Glutamatergic neuron (in vitro differentiated cells): Measurements from ENCODE around the gene CEP112. TPM values are rescaled to one million over a fixed set of nuclear protein-coding genes. Genes with fewer than 3 reads are reported as not detected.

Experiments
- DNase-seq: peaks from one replicate; pipeline ENCODE4 v3.0.0; 2022
- H3K27ac Mint-ChIP-seq: one replicate; pipeline ENCODE4 v1.8.0; 2020; ENCODE audit warnings: mild to moderate bottlenecking, mixed read lengths, inconsistent platforms; ENCODE audit not compliant: unreplicated experiment
- H3K27me3 Mint-ChIP-seq: one replicate; pipeline ENCODE4 v1.8.0; 2020; ENCODE audit warnings: mild to moderate bottlenecking, moderate library complexity, mixed read lengths, inconsistent platforms; ENCODE audit not compliant: unreplicated experiment
- H3K36me3 Mint-ChIP-seq: one replicate; pipeline ENCODE4 v1.8.0; 2020; ENCODE audit warnings: mild to moderate bottlenecking, mixed read lengths, inconsistent platforms; ENCODE audit not compliant: unreplicated experiment
- H3K4me1 Mint-ChIP-seq: one replicate; pipeline ENCODE4 v1.8.0; 2020; ENCODE audit warnings: mild to moderate bottlenecking, low read depth, mixed read lengths, inconsistent platforms; ENCODE audit not compliant: unreplicated experiment
- H3K4me3 Mint-ChIP-seq: one replicate; pipeline ENCODE4 v1.8.0; 2020; ENCODE audit warnings: mild to moderate bottlenecking, mixed read lengths, inconsistent platforms; ENCODE audit not compliant: unreplicated experiment
- H3K9me3 Mint-ChIP-seq: one replicate; pipeline ENCODE4 v1.8.0; 2020; ENCODE audit warnings: mild to moderate bottlenecking, moderate library complexity, mixed read lengths, inconsistent platforms; ENCODE audit not compliant: unreplicated experiment
- CTCF ChIP-seq: fragments of 200-600 bp; sonication (generic); IDR thresholded peaks from one replicate; pipeline ENCODE4 v1.5.0; 2021; ENCODE audit not compliant: partially characterized antibody, unreplicated experiment
- total RNA-seq: library from RNA; stranded (reverse); fragmentation: NEBNext Ultra II Directional; extraction: Animal tissue kit (Norgen Biotek cat#: 25700); gene quantifications from one replicate; pipeline ENCODE4 v1.2.1, GENCODE V29; 2021; ENCODE audit not compliant: unreplicated experiment

The CEP112 gene
- total RNA-seq, 1 donor from 2014 or later: 8.5 TPM

- TF ChIP-seq CTCF: no peak
- H3K27me3 Mint-ChIP-seq: peaks cover 5% of the 10 kb centered on the region
- no peaks in the 10 kb centered on the region for H3K9me3 Mint-ChIP-seq
- no peak overlapping the region for H3K4me3 Mint-ChIP-seq
- no peaks in the 10 kb centered on the region for H3K4me1 Mint-ChIP-seq
- DNase-seq: no peak
- H3K27ac Mint-ChIP-seq: no peak overlapping the region
- H3K36me3 Mint-ChIP-seq: no peaks in the 10 kb centered on the region
These were observed 62.2 kb downstream of the CEP112 start for GRCh38 chr17:66129759-66130158.

GRCh38 chr17:66126231-66126630, 65.7 kb downstream of the CEP112 start:
- no peaks in the 10 kb centered on the region for H3K9me3 Mint-ChIP-seq
- no peak overlapping the region for H3K4me3 Mint-ChIP-seq

GRCh38 chr17:66123163-66123562, 68.8 kb downstream of the CEP112 start:
- DNase-seq: no peak
- no peak overlapping the region for H3K4me3 Mint-ChIP-seq

More at GRCh38 chr17:66126231-66126630, 65.7 kb downstream of the CEP112 start:
- H3K4me1 Mint-ChIP-seq: no peaks in the 10 kb centered on the region
- H3K36me3 Mint-ChIP-seq: no peaks in the 10 kb centered on the region
- TF ChIP-seq CTCF: no peak
- no peak overlapping the region for H3K27ac Mint-ChIP-seq
- DNase-seq: no peak
- peaks cover 7% of the 10 kb centered on the region for H3K27me3 Mint-ChIP-seq

GRCh38 chr17:66115246-66115645, 76.7 kb downstream of the CEP112 start:
- no peak for DNase-seq
- Mint-ChIP-seq H3K27ac (no peak overlapping the region), H3K4me3 (no peak overlapping the region), H3K27me3 (no peaks in the 10 kb centered on the region), H3K36me3 (peaks cover 11% of the 10 kb centered on the region), H3K4me1 (no peaks in the 10 kb centered on the region), H3K9me3 (peaks cover 1% of the 10 kb centered on the region)
- no peak for TF ChIP-seq CTCF

More at GRCh38 chr17:66123163-66123562, 68.8 kb downstream of the CEP112 start:
- no peak overlapping the region for H3K27ac Mint-ChIP-seq
- peaks cover 4% of the 10 kb centered on the region for H3K36me3 Mint-ChIP-seq
- H3K4me1 Mint-ChIP-seq: no peaks in the 10 kb centered on the region
- peaks cover 1% of the 10 kb centered on the region for H3K9me3 Mint-ChIP-seq
- peaks cover 4% of the 10 kb centered on the region for H3K27me3 Mint-ChIP-seq
- TF ChIP-seq CTCF: no peak

- H3K4me3 Mint-ChIP-seq: no peak overlapping the region
- peaks cover 1% of the 10 kb centered on the region for H3K9me3 Mint-ChIP-seq
- TF ChIP-seq CTCF: no peak
- H3K27me3 Mint-ChIP-seq: no peaks in the 10 kb centered on the region
- no peaks in the 10 kb centered on the region for H3K4me1 Mint-ChIP-seq
- H3K36me3 Mint-ChIP-seq: peaks cover 7% of the 10 kb centered on the region
- DNase-seq: no peak
- H3K27ac Mint-ChIP-seq: no peak overlapping the region
These were observed 77.3 kb downstream of the CEP112 start for GRCh38 chr17:66114609-66115008.
